Mesodermal cell (in vitro differentiated cells): ENCODE results near the gene LAMP1.
"Not testable (repeated sequence)": the region's sequence is repeated elsewhere in the genome, so short reads cannot be mapped to it uniquely, and the experiment has no call there.

Experiments
- H3K27ac ChIP-seq: 2 replicates; pipeline ENCODE4 v1.7.0; 2013; ENCODE audit warnings: mild to moderate bottlenecking, low read depth, low read length, moderate library complexity; ENCODE audit not compliant: severe bottlenecking
- H3K36me3 ChIP-seq: 2 replicates; pipeline ENCODE4 v1.7.1; 2013; ENCODE audit warnings: mild to moderate bottlenecking, low read length, moderate library complexity; ENCODE audit not compliant: control insufficient read depth, insufficient read depth
- H3K4me1 ChIP-seq: one replicate; pipeline ENCODE4 v1.7.1; 2013; ENCODE audit warnings: mild to moderate bottlenecking, low read length; ENCODE audit not compliant: insufficient read depth, control insufficient read depth, poor library complexity, severe bottlenecking
- H3K4me3 ChIP-seq: 2 replicates; pipeline ENCODE4 v1.7.0; 2013; ENCODE audit warnings: low read length, control low read depth, mild to moderate bottlenecking; ENCODE audit not compliant: insufficient read depth, poor library complexity, severe bottlenecking; ENCODE audit errors: extremely low read depth
- H3K9me3 ChIP-seq: 2 replicates; pipeline ENCODE4 v1.7.1; 2013; ENCODE audit warnings: mild to moderate bottlenecking, low read length, moderate library complexity; ENCODE audit not compliant: control insufficient read depth
- WGBS, 2 experiments: methylation state at CpG; one replicate each; pipeline ENCODE4 v1.1.5; 2013; ENCODE audit warnings: missing lambda C conversion rate in 2 of 2; ENCODE audit not compliant: insufficient coverage in 2 of 2; 5-methylcytosine and 5-hydroxymethylcytosine counted together

LAMP1 gene

GRCh38 chr13:113367020-113367560 lies 70.1 kb downstream of the LAMP1 start:
- Histone ChIP-seq H3K9me3 (no peaks in the 10 kb centered on the region), H3K27ac (no peak overlapping the region), H3K4me3 (no peak overlapping the region), H3K36me3 (no peaks in the 10 kb centered on the region), H3K4me1 (no peaks in the 10 kb centered on the region)
- 90 to 92% methylated on average over 10 to 15 of the region's 15 CpGs for WGBS, 2 experiments

- Histone ChIP-seq H3K4me3 (no peak overlapping the region), H3K27ac (no peak overlapping the region), H3K4me1 (no peaks in the 10 kb centered on the region), H3K36me3 (no peaks in the 10 kb centered on the region), H3K9me3 (no peaks in the 10 kb centered on the region)
- WGBS, 2 experiments: 89 to 91% methylated on average over 3 to 6 of the region's 6 CpGs
Observed at GRCh38 chr13:113367771-113368170, 70.7 kb downstream of the LAMP1 start.

- not testable (repeated sequence) for H3K36me3 ChIP-seq, H3K27ac ChIP-seq, H3K4me1 ChIP-seq, H3K4me3 ChIP-seq, H3K9me3 ChIP-seq
- 92 to 100% methylated on average over 3 to 4 of the region's 6 CpGs for WGBS, 2 experiments
Observed at GRCh38 chr13:113368353-113368752, 71.3 kb downstream of the LAMP1 start.

- Histone ChIP-seq H3K36me3 (no peaks in the 10 kb centered on the region), H3K4me3 (no peak overlapping the region), H3K27ac (no peak overlapping the region), H3K4me1 (no peaks in the 10 kb centered on the region), H3K9me3 (no peaks in the 10 kb centered on the region)
- 92% methylated on average over 28 to 29 of the region's 29 CpGs for WGBS, 2 experiments
Observed at GRCh38 chr13:113369189-113369588, 72.2 kb downstream of the LAMP1 start.

GRCh38 chr13:113369881-113370280 lies 72.8 kb downstream of the LAMP1 start:
- H3K27ac ChIP-seq: no peak overlapping the region
- H3K9me3 ChIP-seq: no peaks in the 10 kb centered on the region
- no peaks in the 10 kb centered on the region for H3K4me1 ChIP-seq
- H3K36me3 ChIP-seq: no peaks in the 10 kb centered on the region
- no peak overlapping the region for H3K4me3 ChIP-seq
- WGBS, 2 experiments: 83 to 90% methylated on average over 9 to 10 of the region's 10 CpGs

DNA sequence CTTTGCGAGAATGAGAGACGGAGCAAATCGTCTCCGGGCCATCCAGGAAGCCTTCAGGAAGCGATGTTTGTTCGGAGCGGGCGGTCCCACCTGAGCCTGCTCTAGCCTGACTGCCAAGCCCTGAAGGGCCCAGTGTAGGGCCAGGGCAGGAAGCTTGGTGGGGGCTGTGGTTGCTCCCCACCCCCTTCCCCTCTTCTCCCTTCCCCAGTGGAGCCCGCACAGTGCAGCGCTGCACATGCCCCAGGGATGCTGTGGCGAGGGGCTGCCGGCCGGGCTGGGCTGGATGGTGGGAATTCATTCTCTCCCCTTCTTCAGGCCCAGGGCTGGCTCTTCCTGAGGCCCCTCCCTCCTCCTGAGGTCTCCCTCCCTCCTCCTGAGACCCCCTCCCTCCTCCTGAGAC lies 74.0 kb downstream of the LAMP1 start:
- Histone ChIP-seq H3K4me3 (no peak overlapping the region), H3K4me1 (no peaks in the 10 kb centered on the region), H3K27ac (no peak overlapping the region), H3K9me3 (no peaks in the 10 kb centered on the region), H3K36me3 (no peaks in the 10 kb centered on the region)
- WGBS, 2 experiments: 68 to 76% methylated on average over 8 to 10 of the region's 13 CpGs

GRCh38 chr13:113371701-113372100 lies 74.7 kb downstream of the LAMP1 start:
- not testable (repeated sequence) for H3K4me1 ChIP-seq, H3K36me3 ChIP-seq, H3K9me3 ChIP-seq, H3K27ac ChIP-seq, H3K4me3 ChIP-seq
- 100% methylated on average over 1 of the region's 3 CpGs; no CpG with 5 or more reads in 1 of the 2 experiments for WGBS, 2 experiments
